ENCODE results near the gene CORIN.

The CORIN gene, protein sequence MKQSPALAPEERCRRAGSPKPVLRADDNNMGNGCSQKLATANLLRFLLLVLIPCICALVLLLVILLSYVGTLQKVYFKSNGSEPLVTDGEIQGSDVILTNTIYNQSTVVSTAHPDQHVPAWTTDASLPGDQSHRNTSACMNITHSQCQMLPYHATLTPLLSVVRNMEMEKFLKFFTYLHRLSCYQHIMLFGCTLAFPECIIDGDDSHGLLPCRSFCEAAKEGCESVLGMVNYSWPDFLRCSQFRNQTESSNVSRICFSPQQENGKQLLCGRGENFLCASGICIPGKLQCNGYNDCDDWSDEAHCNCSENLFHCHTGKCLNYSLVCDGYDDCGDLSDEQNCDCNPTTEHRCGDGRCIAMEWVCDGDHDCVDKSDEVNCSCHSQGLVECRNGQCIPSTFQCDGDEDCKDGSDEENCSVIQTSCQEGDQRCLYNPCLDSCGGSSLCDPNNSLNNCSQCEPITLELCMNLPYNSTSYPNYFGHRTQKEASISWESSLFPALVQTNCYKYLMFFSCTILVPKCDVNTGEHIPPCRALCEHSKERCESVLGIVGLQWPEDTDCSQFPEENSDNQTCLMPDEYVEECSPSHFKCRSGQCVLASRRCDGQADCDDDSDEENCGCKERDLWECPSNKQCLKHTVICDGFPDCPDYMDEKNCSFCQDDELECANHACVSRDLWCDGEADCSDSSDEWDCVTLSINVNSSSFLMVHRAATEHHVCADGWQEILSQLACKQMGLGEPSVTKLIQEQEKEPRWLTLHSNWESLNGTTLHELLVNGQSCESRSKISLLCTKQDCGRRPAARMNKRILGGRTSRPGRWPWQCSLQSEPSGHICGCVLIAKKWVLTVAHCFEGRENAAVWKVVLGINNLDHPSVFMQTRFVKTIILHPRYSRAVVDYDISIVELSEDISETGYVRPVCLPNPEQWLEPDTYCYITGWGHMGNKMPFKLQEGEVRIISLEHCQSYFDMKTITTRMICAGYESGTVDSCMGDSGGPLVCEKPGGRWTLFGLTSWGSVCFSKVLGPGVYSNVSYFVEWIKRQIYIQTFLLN

DNA sequence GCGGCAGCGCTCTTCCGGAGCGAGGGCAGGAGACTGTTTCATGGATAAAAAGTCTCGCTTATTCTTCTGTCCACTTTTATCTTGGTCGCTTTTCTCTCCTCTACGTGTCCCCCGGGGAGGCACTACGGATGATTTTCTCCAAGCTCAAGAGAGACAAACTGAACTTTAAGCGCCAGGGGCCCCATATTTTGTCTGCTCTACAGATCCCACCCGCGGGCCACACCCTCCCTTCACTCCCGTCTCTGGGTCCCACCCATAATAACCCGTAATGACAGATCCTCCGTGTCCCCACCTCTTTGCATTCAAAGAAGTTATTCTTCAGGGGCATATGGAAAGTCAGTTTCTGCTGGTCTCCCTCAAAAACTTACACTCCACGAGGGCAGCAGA is at the start of gene CORIN:
CORIN (minus strand) TSS at position 160 of the 387 bp plus-strand sequence; CDS start at position 42, 118 bp downstream.
- DNase-seq (ENCODE audit: low spot score): no peak

DNA sequence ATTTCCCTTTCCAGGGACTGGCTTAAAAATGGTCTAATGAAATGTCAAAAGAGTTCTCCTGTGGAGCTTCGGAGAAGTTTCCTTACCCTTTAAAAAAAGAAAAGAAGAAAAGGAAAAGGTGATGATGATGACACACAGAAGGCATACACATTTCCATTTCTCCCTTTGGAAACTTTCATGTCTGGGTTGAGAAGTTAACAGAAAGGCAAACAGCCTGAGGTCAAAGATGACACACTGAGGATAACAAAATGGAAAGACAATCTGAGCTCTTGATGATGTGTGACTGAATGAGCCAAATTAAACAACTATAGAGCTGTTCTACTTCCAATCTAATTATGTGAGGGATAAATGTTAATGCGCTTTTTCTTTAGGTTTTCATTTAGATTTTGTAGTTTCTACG is 44.4 kb upstream of the CORIN start:
- no peak for DNase-seq (ENCODE audit: low spot score)

GRCh38 chr4:47879458-47879857 is 41.6 kb upstream of the CORIN start:
- no peak for DNase-seq (ENCODE audit: low spot score)

- DNase-seq (ENCODE audit: low spot score): no peak
These were observed 39.1 kb upstream of the CORIN start for GRCh38 chr4:47876784-47877546.

GRCh38 chr4:47876310-47876709 is 38.4 kb upstream of the CORIN start:
- no peak for DNase-seq (ENCODE audit: low spot score)

- no peak for DNase-seq (ENCODE audit: low spot score)
These were observed 36.1 kb upstream of the CORIN start for GRCh38 chr4:47873877-47874541.

DNA sequence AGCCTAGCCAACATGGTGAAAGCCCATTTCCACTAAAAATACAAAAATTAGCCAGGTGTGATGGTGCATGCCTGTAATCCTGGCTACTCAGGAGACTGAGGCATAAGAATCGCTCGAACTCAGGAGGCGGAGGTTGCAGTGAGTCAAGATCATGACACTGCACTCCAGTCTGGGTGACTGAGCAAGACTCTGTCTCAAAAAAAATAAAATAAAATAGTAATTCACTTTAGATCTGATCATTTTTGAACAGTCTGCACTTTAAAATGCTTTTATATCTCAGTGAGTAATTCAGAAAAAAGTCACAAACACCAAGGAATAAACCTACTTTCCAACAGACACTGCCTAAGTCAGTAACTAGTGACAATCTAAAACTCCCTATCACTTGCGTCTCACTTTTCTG is 25.6 kb upstream of the CORIN start:
- no peak for DNase-seq (ENCODE audit: low spot score)

GRCh38 chr4:47862297-47862696 is 24.4 kb upstream of the CORIN start:
- DNase-seq (ENCODE audit: low spot score): no peak

- no peak for DNase-seq (ENCODE audit: low spot score)
These were observed 22.4 kb upstream of the CORIN start for GRCh38 chr4:47860305-47860704.

DNA sequence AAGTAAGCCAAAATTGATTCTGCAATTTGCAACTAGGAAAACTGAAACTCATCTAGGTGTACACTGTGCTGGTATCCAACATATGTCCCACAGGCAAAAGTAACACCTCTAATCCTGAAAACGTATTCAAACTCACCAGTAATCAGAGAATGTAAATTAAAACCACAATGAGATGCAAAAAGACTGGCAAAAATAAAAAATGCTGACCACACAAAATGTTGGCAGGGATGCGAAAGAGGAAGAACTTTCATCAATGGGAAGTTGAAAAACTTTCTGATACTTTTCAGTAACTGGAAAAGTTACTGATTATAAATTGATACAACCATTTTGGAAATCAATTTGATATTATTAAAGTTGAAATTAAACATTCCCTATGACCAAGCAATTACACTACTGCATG is 20.1 kb upstream of the CORIN start:
- DNase-seq (ENCODE audit: low spot score): no peak

DNA sequence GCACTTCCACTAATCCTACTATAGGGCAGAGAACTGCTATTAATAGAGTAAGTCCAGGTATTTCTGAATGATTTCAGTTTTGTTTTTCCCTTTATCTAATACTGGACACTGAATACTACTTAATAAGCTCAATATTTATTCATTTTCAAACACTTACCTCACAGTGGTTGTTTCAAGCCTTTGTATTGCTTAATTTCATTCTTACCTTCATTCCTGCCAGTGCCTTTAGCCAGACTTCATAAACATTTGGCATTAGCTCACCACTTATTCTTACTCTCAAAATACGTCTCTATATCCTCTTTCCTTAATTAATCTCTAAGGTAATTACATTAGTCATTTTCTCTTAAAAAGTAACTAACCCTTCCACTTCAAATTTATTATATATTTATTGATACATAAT is 18.8 kb upstream of the CORIN start:
- DNase-seq (ENCODE audit: low spot score): no peak

DNA sequence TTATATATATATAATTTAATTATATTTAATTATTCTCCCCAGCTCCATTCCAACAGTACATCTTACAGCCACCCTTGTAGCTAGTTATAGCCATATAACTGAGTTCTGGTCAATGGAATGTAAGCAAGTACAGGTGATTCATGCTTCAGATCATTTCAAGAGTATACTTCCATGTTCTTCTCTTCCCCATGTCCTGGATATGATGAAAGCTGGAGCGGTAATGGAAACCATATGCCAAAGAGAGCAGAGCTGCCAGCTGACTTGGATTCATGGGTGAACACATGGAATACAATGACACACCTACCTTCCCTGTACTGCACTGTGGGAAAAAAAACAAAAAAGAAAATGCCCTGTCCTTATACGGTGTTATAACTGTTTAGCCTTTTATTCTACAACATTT is 17.5 kb upstream of the CORIN start:
- DNase-seq (ENCODE audit: low spot score): no peak

- DNase-seq (ENCODE audit: low spot score): no peak
These were observed 14.3 kb upstream of the CORIN start for GRCh38 chr4:47852136-47852535.

GRCh38 chr4:47849466-47849865 is 11.6 kb upstream of the CORIN start:
- DNase-seq (ENCODE audit: low spot score): no peak

- DNase-seq (ENCODE audit: low spot score): no peak
These were observed 10.2 kb upstream of the CORIN start for GRCh38 chr4:47848041-47848440.

DNA sequence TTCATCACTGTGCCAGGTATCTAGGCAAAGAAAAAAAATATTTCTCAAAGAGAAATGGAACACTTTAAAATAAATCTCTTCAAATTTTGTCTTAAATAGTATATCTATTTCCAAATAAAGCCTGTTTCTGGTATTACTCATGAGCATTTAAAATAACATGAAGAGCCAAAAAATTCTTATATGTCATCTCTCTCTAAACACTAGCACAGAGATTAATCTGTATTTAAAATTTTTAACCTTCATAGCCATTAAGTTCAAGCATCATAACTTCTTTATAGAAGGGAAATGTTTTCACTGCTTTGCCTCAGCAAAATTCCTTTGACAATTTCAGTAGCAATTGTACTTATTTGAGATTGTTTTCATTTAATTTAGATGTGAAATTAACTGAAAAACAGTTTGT is 5.1 kb upstream of the CORIN start:
- no peak for DNase-seq (ENCODE audit: low spot score)

DNA sequence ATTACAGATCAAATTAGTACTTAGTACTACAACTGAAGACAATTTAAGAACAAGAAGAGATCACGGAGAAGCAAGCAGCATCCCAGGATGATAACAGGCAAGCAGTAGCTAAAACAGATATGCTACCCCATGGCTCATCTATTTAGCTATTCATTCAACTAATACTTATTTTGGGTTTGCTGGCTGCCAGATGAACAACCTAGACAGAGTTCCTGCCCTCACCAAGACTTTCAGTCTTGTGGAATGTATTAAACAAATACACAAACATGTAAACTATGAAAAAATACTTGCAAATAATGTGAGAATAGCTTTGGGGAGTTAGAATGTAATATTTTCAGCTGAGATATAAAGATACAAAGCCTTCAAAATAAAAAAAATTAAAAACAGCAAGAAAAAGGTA is 2.4 kb upstream of the CORIN start:
- no peak for DNase-seq (ENCODE audit: low spot score)

DNA sequence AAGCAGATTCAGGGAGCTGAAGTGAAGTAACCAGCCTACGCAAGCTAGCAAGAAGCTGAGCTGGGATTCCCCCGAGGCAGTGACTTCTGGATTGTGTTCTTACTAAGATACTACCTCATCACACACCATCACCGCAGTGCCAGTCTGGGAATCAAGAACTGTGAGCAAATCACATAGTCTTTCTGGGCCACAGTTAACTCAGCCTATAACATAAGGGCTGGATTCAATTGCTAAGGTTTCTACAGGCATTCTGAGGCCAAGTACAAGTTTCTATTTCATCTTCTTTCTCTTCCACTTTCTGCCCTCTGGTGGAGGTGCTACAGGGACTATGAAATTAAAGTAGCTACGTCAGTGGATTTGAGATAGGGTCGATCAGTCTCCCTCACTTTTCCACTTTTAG is 1.4 kb upstream of the CORIN start:
- no peak for DNase-seq (ENCODE audit: low spot score)

GRCh38 chr4:47838445-47838844 is 578 bp upstream of the CORIN start:
- DNase-seq (ENCODE audit: low spot score): no peak

DNA sequence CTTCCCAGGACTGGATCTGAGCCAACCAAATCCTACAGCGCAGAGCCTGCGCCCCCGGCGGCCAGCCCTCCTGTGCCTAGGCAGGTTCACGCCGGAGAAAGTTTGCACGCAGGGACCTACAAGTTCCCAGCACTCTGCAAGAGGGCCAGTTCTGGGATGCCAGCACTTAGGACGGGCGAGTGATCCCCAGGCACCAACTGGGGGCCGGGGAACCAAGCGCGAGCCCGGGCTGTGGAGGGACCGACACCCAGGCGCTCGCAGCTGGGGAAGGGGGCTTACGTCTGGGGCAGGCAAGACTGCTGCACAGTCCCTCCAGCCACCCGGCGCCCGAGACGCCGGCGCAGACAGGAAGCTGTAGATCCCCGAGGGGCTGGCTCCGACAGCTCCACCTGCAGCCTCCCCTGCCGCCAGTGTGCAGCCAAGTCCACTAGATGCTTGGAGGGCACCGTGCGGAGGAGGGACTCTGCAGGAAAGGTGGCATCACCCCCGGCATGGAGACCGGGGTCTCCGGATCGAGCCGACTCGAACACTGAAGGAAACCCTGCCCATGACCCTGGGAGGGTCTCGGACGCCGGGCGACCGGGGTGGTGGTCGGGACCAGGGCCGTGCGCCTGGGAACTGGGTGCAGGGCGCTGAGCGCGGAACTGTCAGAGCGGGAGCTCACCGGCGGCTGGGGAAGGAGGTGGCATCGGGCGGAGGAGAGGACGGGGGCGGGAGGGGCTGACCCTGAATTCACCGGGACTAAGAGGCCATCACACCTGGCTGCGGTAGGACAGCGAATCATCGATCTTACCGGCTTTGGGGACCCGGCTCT is 566 bp downstream of the CORIN start:
- DNase-seq (ENCODE audit: low spot score): no peak

DNA sequence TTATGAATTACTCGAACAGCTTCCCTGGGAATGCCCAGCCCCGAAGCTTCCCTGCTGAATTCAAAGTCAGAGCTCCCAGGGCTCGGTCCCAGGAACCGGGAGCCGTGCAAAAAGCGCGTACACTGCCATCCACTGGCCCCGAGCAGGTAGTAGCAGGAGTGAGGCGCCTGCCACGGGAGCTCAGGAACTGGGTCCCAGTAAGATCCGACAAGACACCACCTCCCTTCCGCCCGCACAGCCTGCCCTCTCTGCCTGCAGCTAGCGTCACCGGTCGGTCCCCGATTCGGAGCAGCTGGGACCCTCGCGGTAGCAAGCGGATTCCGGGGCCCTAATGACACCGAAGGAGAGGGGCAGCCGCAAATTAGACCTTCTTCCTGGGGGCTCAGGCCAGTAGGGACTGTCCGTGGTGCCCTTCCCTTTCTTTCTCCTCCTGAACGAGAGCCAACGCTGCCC is 1.2 kb downstream of the CORIN start:
- DNase-seq (ENCODE audit: low spot score): peak; percentile 54
